OCI-LY7 (cell line): Measurements from ENCODE around the gene BSND. TPM values are rescaled to one million over a fixed set of nuclear protein-coding genes. Genes with fewer than 3 reads are reported as not detected.

Experiments used
- BruUV-seq: library from RNA; stranded (reverse); fragments of 400-500 nt; replicated peaks from 2 replicates; lab custom pipeline; 2021; lab: Mats Ljungman, UMichigan
- CTCF ChIA-PET: fragments of 300-600 bp; sonication (Branson Sonifier 250); formaldehyde crosslinking; loops from one replicate; lab custom pipeline; 2022; ENCODE audit warnings: antibody characterized with exemption; ENCODE audit not compliant: unreplicated experiment; lab: Charles Lee
- POLR2A ChIA-PET: fragments of 300-600 bp; sonication (Branson Sonifier 250); formaldehyde crosslinking; loops from one replicate; lab custom pipeline; 2022; ENCODE audit warnings: antibody characterized with exemption; lab: Charles Lee
- DNase-seq: peaks from one replicate; pipeline ENCODE4 v3.0.0-alpha.2; 2015; ENCODE audit warnings: low spot score
- H2AFZ ChIP-seq: fragments of 200-600 bp; sonication (generic), shearing (Covaris generic); 2 replicates; pipeline ENCODE4 v1.6.1; 2014; ENCODE audit warnings: mild to moderate bottlenecking, antibody characterized with exemption, low read length, moderate library complexity
- H3K27ac ChIP-seq: fragments of 200-600 bp; sonication (generic); 2 replicates; pipeline ENCODE4 v1.5.1; 2014; ENCODE audit warnings: mixed run types, low read depth, mild to moderate bottlenecking, moderate library complexity, low read length, inconsistent platforms; ENCODE audit not compliant: poor library complexity, severe bottlenecking
- H3K36me3 ChIP-seq: fragments of 200-600 bp; sonication (generic); 2 replicates; pipeline ENCODE4 v1.6.1; 2014; ENCODE audit warnings: mild to moderate bottlenecking, antibody characterized with exemption, low read length, moderate library complexity, mixed read lengths; ENCODE audit not compliant: insufficient read depth
- H3K4me1 ChIP-seq: fragments of 200-600 bp; sonication (generic); 2 replicates; pipeline ENCODE4 v1.5.1; 2014; ENCODE audit warnings: mild to moderate bottlenecking, low read length; ENCODE audit not compliant: insufficient read depth, poor library complexity, severe bottlenecking
- H3K4me2 ChIP-seq: fragments of 200-600 bp; sonication (generic); 2 replicates; pipeline ENCODE4 v1.6.1; 2014; ENCODE audit warnings: mild to moderate bottlenecking, low read length
- H3K4me3 ChIP-seq: fragments of 200-600 bp; sonication (generic); 2 replicates; pipeline ENCODE4 v1.5.1; 2014; ENCODE audit warnings: mild to moderate bottlenecking, low read depth, low read length; ENCODE audit not compliant: poor library complexity, severe bottlenecking
- H3K79me2 ChIP-seq: fragments of 200-600 bp; sonication (generic); 2 replicates; pipeline ENCODE4 v1.6.1; 2016; ENCODE audit warnings: low read depth, mild to moderate bottlenecking, low read length, moderate library complexity, mixed read lengths; ENCODE audit not compliant: insufficient read depth
- H3K9me2 ChIP-seq: fragments of 200-600 bp; sonication (generic); 2 replicates; pipeline ENCODE4 v1.6.1; 2016; ENCODE audit warnings: mild to moderate bottlenecking, low read length, mixed read lengths; ENCODE audit not compliant: insufficient read depth
- H3K9me3 ChIP-seq: fragments of 200-600 bp; sonication (generic); 2 replicates; pipeline ENCODE4 v1.6.1; 2014; ENCODE audit warnings: mild to moderate bottlenecking, mixed run types, low read length, mixed read lengths
- H4K20me1 ChIP-seq: fragments of 200-600 bp; sonication (generic); 2 replicates; pipeline ENCODE4 v1.6.1; 2014; ENCODE audit warnings: mild to moderate bottlenecking, antibody characterized with exemption, low read length, moderate library complexity, mixed read lengths; ENCODE audit not compliant: insufficient read depth
- EZH2phosphoT487 ChIP-seq: fragments of 200-600 bp; sonication (generic); IDR thresholded peaks from 2 replicates; pipeline ENCODE4 v1.6.1; 2018; ENCODE audit warnings: low read depth, borderline replicate concordance, mild to moderate bottlenecking, mixed run types, antibody characterized with exemption, low read length, moderate library complexity, mixed read lengths
- intact Hi-C: fragments of 100-400 bp; cut with micrococcal nuclease; formaldehyde crosslinking; loops from one replicate; pipeline ENCODE4 v1.10.0; 2022; ENCODE audit not compliant: unreplicated experiment
- total RNA-seq, 2 experiments: library from RNA; depleted of rRNA in 1 of 2; stranded (reverse); fragments of >200 nt in 1 of 2; shearing (Covaris generic) in 1 of 2; gene quantifications; 2 replicates each; pipeline ENCODE4 v1.2.3, GENCODE V29; 2014 to 2022
- TF ChIP-seq, protein P1 (sequence below): fragments of 200-600 bp; sonication (generic); conservative IDR thresholded peaks from 2 replicates; pipeline ENCODE4 v1.5.1; 2014; ENCODE audit warnings: mild to moderate bottlenecking, antibody characterized with exemption, low read length, moderate library complexity, mixed read lengths

BSND gene
- total RNA-seq, 2 experiments from 2014 or later = not detected

DNA sequence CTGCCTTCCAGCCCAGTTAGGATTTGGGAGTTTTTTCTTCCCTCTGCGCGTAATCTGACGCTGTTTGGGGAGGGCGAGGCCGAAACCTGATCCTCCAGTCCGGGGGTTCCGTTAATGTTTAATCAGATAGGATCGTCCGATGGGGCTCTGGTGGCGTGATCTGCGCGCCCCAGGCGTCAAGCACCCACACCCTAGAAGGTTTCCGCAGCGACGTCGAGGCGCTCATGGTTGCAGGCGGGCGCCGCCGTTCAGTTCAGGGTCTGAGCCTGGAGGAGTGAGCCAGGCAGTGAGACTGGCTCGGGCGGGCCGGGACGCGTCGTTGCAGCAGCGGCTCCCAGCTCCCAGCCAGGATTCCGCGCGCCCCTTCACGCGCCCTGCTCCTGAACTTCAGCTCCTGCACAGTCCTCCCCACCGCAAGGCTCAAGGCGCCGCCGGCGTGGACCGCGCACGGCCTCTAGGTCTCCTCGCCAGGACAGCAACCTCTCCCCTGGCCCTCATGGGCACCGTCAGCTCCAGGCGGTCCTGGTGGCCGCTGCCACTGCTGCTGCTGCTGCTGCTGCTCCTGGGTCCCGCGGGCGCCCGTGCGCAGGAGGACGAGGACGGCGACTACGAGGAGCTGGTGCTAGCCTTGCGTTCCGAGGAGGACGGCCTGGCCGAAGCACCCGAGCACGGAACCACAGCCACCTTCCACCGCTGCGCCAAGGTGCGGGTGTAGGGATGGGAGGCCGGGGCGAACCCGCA lies 40.8 kb downstream of the BSND start, which contains the start of gene PCSK9:
Gene PCSK9 (plus strand): TSS at position 207 of the 741 bp plus-strand sequence. CDS start 290 bp downstream, at position 497.
- Histone ChIP-seq H4K20me1 (no peaks in the 10 kb centered on the region), H3K9me3 (no peaks in the 10 kb centered on the region), H3K79me2 (no peaks in the 10 kb centered on the region), H3K36me3 (no peaks in the 10 kb centered on the region), H3K27ac (no peak within 1 kb of the TSS), H3K4me3 (no peak within 1 kb of the TSS), H2AFZ (no peak within 1 kb of the TSS), H3K4me2 (no peak within 1 kb of the TSS), H3K4me1 (no peaks in the 10 kb centered on the region), H3K9me2 (no peaks in the 10 kb centered on the region)
- no peak for TF ChIP-seq EZH2phosphoT487
- TF ChIP-seq, protein P1, sequence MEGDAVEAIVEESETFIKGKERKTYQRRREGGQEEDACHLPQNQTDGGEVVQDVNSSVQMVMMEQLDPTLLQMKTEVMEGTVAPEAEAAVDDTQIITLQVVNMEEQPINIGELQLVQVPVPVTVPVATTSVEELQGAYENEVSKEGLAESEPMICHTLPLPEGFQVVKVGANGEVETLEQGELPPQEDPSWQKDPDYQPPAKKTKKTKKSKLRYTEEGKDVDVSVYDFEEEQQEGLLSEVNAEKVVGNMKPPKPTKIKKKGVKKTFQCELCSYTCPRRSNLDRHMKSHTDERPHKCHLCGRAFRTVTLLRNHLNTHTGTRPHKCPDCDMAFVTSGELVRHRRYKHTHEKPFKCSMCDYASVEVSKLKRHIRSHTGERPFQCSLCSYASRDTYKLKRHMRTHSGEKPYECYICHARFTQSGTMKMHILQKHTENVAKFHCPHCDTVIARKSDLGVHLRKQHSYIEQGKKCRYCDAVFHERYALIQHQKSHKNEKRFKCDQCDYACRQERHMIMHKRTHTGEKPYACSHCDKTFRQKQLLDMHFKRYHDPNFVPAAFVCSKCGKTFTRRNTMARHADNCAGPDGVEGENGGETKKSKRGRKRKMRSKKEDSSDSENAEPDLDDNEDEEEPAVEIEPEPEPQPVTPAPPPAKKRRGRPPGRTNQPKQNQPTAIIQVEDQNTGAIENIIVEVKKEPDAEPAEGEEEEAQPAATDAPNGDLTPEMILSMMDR = no peak
- DNase-seq = no peak
- ChIA-PET CTCF (no interaction called here), POLR2A (no interaction called here)
- intact Hi-C loops = no loop called here
- no TSS peak for BruUV-seq

DNA sequence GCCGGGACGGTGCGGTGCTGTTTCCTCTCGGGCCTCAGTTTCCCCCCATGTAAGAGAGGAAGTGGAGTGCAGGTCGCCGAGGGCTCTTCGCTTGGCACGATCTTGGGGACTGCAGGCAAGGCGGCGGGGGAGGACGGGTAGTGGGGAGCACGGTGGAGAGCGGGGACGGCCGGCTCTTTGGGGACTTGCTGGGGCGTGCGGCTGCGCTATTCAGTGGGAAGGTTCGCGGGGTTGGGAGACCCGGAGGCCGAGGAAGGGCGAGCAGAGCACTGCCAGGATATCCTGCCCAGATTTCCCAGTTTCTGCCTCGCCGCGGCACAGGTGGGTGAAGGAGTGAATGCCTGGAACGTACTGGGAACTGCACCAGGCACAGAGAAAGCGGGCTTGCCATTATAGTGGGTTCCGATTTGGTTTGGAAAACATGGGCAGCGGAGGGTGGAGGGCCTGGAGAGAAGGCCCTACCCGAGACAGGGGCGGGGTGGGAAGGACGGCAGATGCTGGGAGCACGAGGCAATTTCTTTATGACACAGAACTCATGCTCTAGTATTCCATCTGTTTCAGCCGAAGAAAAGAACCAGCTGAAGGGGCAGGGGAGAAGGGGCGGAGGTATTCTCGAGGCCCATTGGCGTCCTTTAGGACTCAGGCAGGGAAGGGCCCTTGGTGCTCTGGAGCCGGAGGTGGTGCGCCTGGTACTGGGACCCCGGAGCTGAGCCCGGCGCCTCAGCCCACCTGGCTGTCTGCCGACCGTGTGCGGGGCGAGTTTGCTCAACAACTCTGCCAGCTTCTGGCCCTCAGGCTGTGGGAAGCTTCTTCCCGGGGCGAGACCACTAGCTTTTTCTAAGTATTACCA lies 41.6 kb downstream of the BSND start:
- Histone ChIP-seq H3K79me2 (no peaks in the 10 kb centered on the region), H3K4me2 (no peak overlapping the region), H3K27ac (no peak overlapping the region), H3K4me3 (no peak overlapping the region), H3K9me2 (no peaks in the 10 kb centered on the region), H3K36me3 (no peaks in the 10 kb centered on the region), H2AFZ (no peak overlapping the region), H3K4me1 (no peaks in the 10 kb centered on the region), H4K20me1 (no peaks in the 10 kb centered on the region), H3K9me3 (no peaks in the 10 kb centered on the region)
- TF ChIP-seq, protein P1 = no peak
- TF ChIP-seq EZH2phosphoT487 = no peak
- POLR2A ChIA-PET = no interaction called here
- BruUV-seq = no TSS peak
- intact Hi-C loops = no loop called here
- DNase-seq = no peak
- CTCF ChIA-PET = no interaction called here
